BE2C (cell line): Measurements from ENCODE around the gene IFNAR1.

Experiments used
- DNase-seq: peaks from one replicate; pipeline ENCODE4 v3.0.0-alpha.2; 2020
- H3K27me3 ChIP-seq: fragments of 250-450 bp; sonication (Bioruptor Pico); 2 replicates; pipeline ENCODE4 v1.5.1; 2020; ENCODE audit warnings: mild to moderate bottlenecking
- H3K36me3 ChIP-seq: fragments of 250-450 bp; sonication (Bioruptor Pico); 2 replicates; pipeline ENCODE4 v1.5.1; 2020; ENCODE audit warnings: mild to moderate bottlenecking
- H3K4me1 ChIP-seq: fragments of 250-450 bp; sonication (Bioruptor Pico); 2 replicates; pipeline ENCODE4 v1.5.1; 2020
- H3K4me3 ChIP-seq: 2 replicates; pipeline ENCODE4 v1.5.1; 2011; ENCODE audit warnings: low read depth, low read length
- H3K9me3 ChIP-seq: fragments of 250-450 bp; sonication (Bioruptor Pico); 2 replicates; pipeline ENCODE4 v1.5.1; 2020
- TF ChIP-seq, protein P1 (sequence below): IDR thresholded peaks from 2 replicates; pipeline ENCODE4 v1.5.1; 2012; ENCODE audit warnings: mild to moderate bottlenecking, low read depth, low read length

Gene IFNAR1

GRCh38 chr21:33372582-33372981 lies 47.8 kb downstream of the IFNAR1 start:
- no peaks in the 10 kb centered on the region for H3K27me3 ChIP-seq
- no peak overlapping the region for H3K4me3 ChIP-seq
- H3K4me1 ChIP-seq = no peaks in the 10 kb centered on the region
- H3K36me3 ChIP-seq = no peaks in the 10 kb centered on the region
- peaks cover 3% of the 10 kb centered on the region; the same call in 1 of the 2 replicates for H3K9me3 ChIP-seq
- TF ChIP-seq, protein P1, sequence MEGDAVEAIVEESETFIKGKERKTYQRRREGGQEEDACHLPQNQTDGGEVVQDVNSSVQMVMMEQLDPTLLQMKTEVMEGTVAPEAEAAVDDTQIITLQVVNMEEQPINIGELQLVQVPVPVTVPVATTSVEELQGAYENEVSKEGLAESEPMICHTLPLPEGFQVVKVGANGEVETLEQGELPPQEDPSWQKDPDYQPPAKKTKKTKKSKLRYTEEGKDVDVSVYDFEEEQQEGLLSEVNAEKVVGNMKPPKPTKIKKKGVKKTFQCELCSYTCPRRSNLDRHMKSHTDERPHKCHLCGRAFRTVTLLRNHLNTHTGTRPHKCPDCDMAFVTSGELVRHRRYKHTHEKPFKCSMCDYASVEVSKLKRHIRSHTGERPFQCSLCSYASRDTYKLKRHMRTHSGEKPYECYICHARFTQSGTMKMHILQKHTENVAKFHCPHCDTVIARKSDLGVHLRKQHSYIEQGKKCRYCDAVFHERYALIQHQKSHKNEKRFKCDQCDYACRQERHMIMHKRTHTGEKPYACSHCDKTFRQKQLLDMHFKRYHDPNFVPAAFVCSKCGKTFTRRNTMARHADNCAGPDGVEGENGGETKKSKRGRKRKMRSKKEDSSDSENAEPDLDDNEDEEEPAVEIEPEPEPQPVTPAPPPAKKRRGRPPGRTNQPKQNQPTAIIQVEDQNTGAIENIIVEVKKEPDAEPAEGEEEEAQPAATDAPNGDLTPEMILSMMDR = no peak
- no peak for DNase-seq

- no peaks in the 10 kb centered on the region for H3K36me3 ChIP-seq
- H3K27me3 ChIP-seq = no peaks in the 10 kb centered on the region
- H3K4me1 ChIP-seq = no peaks in the 10 kb centered on the region
- H3K9me3 ChIP-seq = peaks cover 3% of the 10 kb centered on the region; the same call in 1 of the 2 replicates
- no peak for DNase-seq
- no peak overlapping the region for H3K4me3 ChIP-seq
- TF ChIP-seq, protein P1 = no peak
Measured at GRCh38 chr21:33373451-33373850, 48.7 kb downstream of the IFNAR1 start.

- no peaks in the 10 kb centered on the region for H3K4me1 ChIP-seq
Measured at GRCh38 chr21:33374080-33374449, 49.3 kb downstream of the IFNAR1 start.

GRCh38 chr21:33374450-33375096 lies 49.8 kb downstream of the IFNAR1 start:
- H3K36me3 ChIP-seq = no peaks in the 10 kb centered on the region
- H3K4me3 ChIP-seq = no peak overlapping the region
- no peaks in the 10 kb centered on the region for H3K27me3 ChIP-seq
- TF ChIP-seq, protein P1 = peak; percentile 83
- peak; percentile 51 for DNase-seq
- H3K4me1 ChIP-seq = no peaks in the 10 kb centered on the region
- H3K9me3 ChIP-seq = peaks cover 3% of the 10 kb centered on the region; the same call in 1 of the 2 replicates

More at GRCh38 chr21:33374080-33374449, 49.3 kb downstream of the IFNAR1 start:
- no peaks in the 10 kb centered on the region for H3K36me3 ChIP-seq
- no peaks in the 10 kb centered on the region for H3K27me3 ChIP-seq
- no peak for DNase-seq
- H3K4me3 ChIP-seq = no peak overlapping the region
- peaks cover 3% of the 10 kb centered on the region; the same call in 1 of the 2 replicates for H3K9me3 ChIP-seq
- TF ChIP-seq, protein P1 = no peak

DNA sequence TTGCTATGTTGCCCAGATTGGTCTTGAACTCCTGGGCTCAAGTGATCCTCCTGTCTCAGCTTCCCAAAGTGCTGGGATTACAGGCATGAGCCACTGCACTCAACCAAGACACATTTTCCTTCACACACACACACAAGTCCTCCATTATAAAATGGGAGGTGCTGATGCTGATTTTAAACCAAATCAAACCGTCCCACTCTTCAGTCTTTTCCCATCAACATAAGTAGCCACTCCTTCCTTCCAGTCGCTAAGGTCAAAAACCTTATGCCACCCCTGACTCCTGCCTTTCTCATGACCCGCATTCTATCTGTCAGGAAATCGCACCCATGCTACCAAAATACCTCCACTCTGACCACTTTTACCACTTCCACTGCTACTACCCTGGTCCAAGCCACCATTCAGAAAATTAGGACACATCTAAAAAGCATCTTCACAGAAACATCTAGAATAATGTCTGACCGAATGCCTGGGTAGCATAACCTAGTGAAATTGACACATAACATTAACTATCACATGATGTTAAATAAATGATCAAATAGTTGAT lies 50.4 kb downstream of the IFNAR1 start:
- Histone ChIP-seq H3K9me3 (no peaks in the 10 kb centered on the region), H3K27me3 (no peaks in the 10 kb centered on the region), H3K4me3 (no peak overlapping the region), H3K36me3 (no peaks in the 10 kb centered on the region), H3K4me1 (no peaks in the 10 kb centered on the region)
- TF ChIP-seq, protein P1 = no peak
- no peak for DNase-seq

- Histone ChIP-seq H3K9me3 (no peaks in the 10 kb centered on the region), H3K27me3 (no peaks in the 10 kb centered on the region), H3K4me3 (no peak overlapping the region), H3K36me3 (no peaks in the 10 kb centered on the region), H3K4me1 (no peaks in the 10 kb centered on the region)
- TF ChIP-seq, protein P1 = no peak
- no peak for DNase-seq
Measured at GRCh38 chr21:33377221-33377920, 52.6 kb downstream of the IFNAR1 start.
